Stimulated activated CD8-positive, alpha-beta memory T cell treated with anti-CD3 and anti-CD28 coated beads, Interleukin-12 subunit alpha, Interleukin-12 subunit beta, amount 100 ng/mL, for 24 hours (primary cell): ENCODE measurements around the gene RNF40.

Experiments used
- DNase-seq: peaks from one replicate; pipeline ENCODE4 v3.0.0-alpha.2; 2020; ENCODE audit errors: extremely low read depth

RNF40 gene

DNA sequence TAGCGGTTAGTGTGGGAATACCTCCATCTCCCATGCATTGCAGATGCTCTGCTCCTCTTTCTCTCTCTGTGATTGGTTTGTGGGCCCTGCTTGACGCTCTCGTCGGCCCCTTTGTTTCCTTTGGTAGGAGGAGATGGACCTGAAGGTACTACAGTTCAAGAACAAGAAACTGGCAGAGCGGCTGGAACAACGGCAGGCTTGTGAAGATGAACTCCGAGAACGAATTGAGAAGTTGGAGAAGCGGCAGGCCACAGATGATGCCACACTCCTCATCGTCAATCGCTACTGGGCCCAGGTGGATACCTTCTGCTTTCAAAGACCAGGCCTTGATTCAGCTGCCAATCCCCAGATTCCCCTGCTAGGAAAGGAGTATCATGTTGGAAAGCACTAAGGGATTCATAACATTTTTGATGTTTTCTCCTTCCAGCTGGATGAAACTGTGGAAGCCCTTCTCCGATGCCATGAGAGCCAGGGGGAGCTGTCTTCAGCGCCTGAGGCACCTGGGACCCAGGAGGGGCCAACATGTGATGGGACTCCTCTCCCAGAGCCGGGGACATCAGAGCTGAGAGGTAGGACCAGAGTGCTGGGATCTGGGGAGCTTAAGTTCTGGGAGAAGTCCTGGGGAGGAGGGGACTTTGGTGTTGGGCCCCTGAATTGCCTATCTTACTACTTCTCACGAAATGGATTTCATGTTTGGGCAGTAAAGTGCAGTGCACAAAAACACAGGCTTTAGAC is 1.0 kb downstream of the RNF40 start:
- no peak for DNase-seq

DNA sequence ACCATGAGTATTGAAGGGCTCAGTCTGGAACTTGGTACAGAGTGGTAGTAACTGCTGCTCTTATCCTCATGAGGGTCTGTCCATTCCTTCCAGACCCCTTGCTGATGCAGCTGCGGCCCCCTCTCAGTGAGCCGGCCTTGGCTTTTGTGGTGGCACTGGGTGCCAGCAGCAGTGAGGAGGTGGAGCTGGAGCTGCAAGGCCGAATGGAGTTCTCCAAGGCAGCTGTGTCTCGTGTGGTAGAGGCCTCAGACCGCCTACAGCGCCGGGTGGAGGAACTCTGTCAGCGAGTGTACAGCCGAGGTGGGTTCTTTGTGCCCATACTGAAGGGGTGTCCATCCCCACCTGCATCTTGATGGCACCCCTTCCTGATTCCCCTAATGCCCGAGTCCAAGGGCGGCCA is 2.0 kb downstream of the RNF40 start:
- DNase-seq, result no peak

- DNase-seq, result no peak
Measured at GRCh38 chr16:30764816-30765465, 2.8 kb downstream of the RNF40 start.

- DNase-seq, result no peak
Measured at GRCh38 chr16:30766206-30766932, 4.2 kb downstream of the RNF40 start.

- DNase-seq, result no peak
Measured at GRCh38 chr16:30766933-30767284, 4.8 kb downstream of the RNF40 start.

DNA sequence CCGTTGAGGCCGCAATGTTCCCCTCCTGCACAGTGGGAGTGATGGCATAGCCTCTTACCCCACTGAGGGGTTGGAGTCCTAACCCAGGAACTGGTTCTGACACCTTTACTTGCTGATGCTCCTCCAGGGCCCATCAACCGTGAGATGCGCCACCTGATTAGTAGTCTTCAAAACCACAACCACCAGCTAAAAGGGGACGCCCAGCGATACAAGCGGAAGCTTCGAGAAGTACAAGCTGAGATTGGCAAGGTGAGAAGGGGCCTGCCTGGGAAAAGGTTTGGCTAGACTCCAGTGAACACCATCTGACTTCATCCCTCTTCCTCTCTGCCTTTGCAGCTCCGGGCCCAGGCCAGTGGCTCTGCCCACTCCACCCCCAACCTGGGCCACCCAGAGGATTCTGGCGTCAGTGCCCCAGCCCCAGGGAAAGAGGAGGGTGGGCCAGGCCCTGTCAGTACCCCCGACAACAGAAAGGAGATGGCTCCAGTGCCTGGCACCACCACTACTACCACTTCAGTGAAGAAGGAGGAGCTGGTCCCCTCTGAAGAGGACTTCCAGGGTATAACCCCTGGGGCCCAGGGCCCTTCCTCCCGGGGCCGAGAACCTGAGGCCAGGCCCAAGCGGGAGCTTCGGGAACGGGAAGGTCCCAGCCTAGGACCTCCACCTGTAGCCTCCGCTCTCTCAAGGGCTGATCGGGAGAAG is 5.8 kb downstream of the RNF40 start:
- DNase-seq, result no peak

GRCh38 chr16:30768583-30769181 is 6.6 kb downstream of the RNF40 start:
- no peak for DNase-seq

DNA sequence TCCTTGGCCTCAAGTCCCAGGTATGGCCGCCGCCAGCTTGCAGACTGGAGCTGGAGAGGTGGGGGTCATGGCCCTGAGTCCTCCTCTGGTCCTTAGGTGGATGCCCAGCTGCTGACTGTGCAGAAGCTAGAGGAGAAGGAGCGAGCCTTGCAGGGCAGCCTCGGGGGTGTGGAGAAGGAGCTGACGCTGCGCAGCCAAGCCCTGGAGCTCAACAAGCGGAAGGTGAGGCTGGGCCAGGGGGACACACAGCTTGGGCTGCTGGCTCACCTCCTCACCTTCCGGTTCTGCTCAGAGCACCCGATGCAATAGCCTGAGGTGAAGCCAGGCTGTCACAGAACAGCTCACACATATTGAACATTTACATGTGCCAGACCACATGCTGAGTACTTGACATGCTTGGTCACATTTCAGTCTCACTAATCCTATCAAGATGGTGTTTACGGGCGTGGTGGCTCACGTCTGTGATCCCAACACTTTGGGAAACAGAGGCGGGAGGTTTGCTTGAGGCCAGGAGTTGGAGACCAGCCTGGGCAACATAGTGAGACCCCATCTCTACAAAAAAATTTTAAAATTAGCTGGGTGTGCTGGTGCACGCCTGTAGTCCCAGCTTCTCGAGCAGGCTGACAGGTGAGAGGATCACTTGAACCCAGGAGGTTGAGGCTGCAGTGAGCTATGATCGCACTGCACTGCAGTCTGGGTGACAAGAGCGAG is 7.4 kb downstream of the RNF40 start:
- no peak for DNase-seq

DNA sequence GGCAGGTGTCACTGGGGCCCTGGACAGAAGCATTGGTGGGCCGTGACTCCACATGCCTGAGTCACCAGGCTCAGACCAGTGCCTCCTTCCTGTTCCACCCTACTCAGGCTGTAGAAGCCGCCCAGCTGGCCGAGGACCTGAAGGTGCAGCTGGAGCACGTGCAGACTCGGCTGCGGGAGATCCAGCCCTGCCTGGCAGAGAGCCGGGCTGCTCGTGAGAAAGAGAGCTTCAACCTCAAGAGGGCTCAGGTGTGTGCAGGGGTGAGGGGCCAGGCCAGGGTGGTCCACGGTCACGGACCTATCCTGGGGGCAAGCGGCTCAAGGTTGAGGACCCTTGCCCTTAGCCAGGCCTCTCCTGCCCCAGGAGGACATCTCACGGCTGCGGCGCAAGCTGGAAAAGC is 9.6 kb downstream of the RNF40 start:
- no peak for DNase-seq

- DNase-seq, result no peak
Measured at GRCh38 chr16:30773826-30774225, 11.7 kb downstream of the RNF40 start.

- no peak for DNase-seq
Measured at GRCh38 chr16:30774367-30775130, 12.4 kb downstream of the RNF40 start.

DNA sequence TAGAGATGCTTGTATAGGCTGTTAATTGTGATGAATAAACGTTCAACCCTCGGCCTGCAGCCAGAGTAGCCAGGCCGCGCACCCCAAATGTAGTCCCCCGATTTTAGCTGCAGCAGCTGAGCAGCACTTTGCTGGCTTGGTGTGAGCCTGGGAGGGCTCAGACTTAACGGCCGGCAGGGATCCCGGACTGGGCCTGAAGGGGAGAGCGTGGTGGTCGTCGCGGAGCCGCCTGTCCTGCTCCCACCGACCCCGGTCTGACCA is 12.9 kb downstream of the RNF40 start:
- no peak for DNase-seq

DNA sequence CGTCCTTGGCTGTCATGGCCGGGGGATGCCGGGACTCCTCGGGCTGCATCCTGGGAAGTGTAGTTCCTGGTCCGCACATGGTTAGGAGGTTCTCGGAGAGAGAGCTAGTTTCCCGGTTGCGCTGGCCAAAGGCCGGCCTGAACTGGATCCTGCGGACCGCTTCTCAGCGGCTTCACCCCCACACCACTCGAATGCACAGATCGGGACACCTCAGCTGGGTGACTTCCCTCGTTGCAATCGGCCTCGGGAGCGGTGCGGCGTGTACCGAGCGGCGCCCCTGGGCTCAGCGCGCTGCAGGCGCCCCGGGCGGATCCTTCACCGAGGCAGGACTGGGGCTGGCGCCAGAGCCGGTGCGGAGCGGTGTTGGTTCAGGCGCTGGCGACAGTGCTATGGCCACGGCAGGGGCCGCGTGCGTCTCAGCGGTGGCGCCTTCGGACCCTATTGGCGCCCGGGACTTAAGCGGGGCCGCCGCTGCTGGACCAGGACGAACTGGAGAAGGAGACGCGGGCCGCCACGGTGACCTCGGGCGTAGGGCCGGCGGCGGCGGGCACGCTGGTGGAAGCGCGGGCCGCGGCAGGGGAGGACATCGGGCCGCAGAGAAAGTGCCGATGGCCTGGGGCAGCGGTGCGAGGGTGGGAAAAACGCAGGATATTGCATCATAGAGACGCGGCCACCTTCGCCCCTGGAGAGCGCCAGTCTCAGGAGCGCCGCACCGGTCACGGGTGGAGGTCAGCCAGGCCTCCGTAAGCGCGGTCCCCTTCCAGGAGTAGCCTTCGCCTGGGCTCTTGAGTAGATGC is 13.5 kb downstream of the RNF40 start:
- DNase-seq, result peak; percentile 35

- no peak for DNase-seq
Measured at GRCh38 chr16:30777591-30778297, 15.6 kb downstream of the RNF40 start.

DNA sequence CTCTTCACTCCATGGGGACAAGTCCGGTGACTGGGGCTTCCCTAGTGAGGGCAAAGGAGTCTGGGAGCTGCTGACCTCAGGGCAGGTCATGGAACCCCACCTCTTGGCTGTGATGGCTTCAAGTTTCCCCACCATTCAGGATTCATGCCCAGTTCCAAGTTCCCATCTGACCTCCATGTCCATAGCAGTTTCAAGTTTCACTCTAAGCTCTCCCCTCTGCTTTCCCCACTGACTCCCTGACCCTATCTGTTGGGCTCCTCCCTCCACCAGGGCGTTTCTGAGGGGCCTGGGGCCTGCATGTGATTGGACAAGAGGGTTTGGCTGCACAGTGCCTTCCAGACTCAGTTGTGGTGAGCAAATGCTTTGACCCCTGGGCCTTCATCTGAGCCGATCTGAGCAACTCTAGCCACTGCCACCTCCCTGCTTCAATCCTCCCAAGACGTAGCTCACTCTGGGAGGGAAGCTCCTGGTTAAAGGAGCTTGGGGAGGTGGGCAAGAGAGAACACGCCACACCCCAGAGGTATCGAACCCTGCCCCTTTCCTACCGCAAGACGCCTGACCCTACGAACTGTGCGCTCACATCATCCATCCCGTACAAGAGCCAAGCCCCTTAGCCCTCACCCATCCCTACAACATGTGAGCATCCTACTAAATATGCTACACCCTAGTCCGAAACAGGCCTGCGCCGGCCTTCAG is 16.6 kb downstream of the RNF40 start:
- no peak for DNase-seq

DNA sequence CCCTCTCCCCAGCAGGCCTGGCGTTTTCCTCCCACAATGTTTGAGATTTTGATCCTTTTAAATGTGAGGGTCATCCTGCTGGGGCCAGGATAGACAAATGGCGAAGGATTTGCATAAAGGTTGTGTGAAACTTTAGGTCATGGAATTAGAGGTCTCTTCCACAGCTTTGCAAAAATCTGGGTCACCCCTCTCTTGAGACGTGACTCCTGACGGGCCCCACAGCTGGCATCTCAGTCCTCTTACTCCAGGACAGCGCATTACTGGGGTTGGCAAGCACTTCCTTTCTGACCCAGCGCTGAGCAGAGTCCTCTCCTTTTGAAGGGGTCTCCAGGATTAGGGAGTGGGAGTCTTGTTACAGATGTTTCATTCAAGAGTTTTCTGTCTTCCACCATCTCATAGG is 17.5 kb downstream of the RNF40 start:
- DNase-seq, result no peak

- DNase-seq, result no peak
Measured at GRCh38 chr16:30780021-30780420, 17.9 kb downstream of the RNF40 start.

DNA sequence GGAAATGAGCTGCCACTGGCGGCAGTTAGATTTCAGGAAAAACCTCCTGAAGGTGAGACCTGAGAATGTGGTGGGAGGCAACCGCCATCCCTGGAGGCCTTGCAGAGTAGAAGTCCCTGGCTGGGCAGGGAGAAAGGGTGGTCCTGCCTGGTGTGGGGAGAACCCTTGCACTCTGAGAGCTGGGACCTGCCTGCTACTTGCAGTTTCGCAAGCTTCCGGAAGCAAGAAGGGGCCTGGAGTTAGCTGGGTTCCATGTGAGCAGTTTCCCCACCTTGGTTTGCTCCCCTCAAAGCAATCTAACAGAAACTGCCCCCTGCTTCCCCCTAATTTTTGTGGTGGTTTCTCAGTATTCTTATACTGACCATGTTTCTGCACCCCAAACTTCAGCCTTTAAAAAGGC is 18.4 kb downstream of the RNF40 start:
- no peak for DNase-seq
